Activated CD4-positive, alpha-beta T cell treated with anti-CD3 and anti-CD28 coated beads for 1 hour (primary cell): Measurements from ENCODE around the gene TAF6.

Experiments used
- DNase-seq: peaks from one replicate; pipeline ENCODE4 v3.0.0-alpha.2; 2020

TAF6 gene

GRCh38 chr7:100091411-100092181 is 27.6 kb downstream of the TAF6 start:
- DNase-seq: no peak

GRCh38 chr7:100090527-100091410 is 28.4 kb downstream of the TAF6 start:
- DNase-seq: no peak

GRCh38 chr7:100089458-100090196 is 29.5 kb downstream of the TAF6 start:
- no peak for DNase-seq

- DNase-seq: peak; percentile 75
These were observed 30.3 kb downstream of the TAF6 start, which contains the start of gene COPS6 for GRCh38 chr7:100088621-100089457. TSS of gene COPS6 (plus strand) at chr7:100088969. CDS start at chr7:100088991, 22 bp downstream.

GRCh38 chr7:100088095-100088620 is 31.0 kb downstream of the TAF6 start:
- DNase-seq: no peak

- DNase-seq: no peak
These were observed 32.0 kb downstream of the TAF6 start for GRCh38 chr7:100087055-100087750.

GRCh38 chr7:100085515-100085914 is 33.6 kb downstream of the TAF6 start:
- DNase-seq: no peak

GRCh38 chr7:100082978-100083377 is 36.2 kb downstream of the TAF6 start:
- DNase-seq: no peak

- peak; percentile 95 for DNase-seq
These were observed 37.5 kb downstream of the TAF6 start, which contains the start of gene ZNF3 for GRCh38 chr7:100081535-100082102. TSS of gene ZNF3 (minus strand) at chr7:100081723. CDS start at chr7:100077357, 4,366 bp downstream.

- DNase-seq: no peak
These were observed 38.1 kb downstream of the TAF6 start for GRCh38 chr7:100080907-100081534.

GRCh38 chr7:100079024-100079560 is 40.1 kb downstream of the TAF6 start:
- no peak for DNase-seq

GRCh38 chr7:100077205-100077604 is 42.0 kb downstream of the TAF6 start:
- DNase-seq: no peak

GRCh38 chr7:100075418-100075817 is 43.7 kb downstream of the TAF6 start:
- DNase-seq: no peak

- no peak for DNase-seq
These were observed 44.3 kb downstream of the TAF6 start for GRCh38 chr7:100074841-100075240.

GRCh38 chr7:100072462-100072861 is 46.7 kb downstream of the TAF6 start:
- no peak for DNase-seq

- no peak for DNase-seq
These were observed 48.0 kb downstream of the TAF6 start for GRCh38 chr7:100071018-100071723.

- DNase-seq: no peak
These were observed 49.2 kb downstream of the TAF6 start for GRCh38 chr7:100069991-100070390.

GRCh38 chr7:100066953-100067352 is 52.2 kb downstream of the TAF6 start:
- no peak for DNase-seq

GRCh38 chr7:100065452-100066186 is 53.5 kb downstream of the TAF6 start:
- no peak for DNase-seq
